Measurements from ENCODE around the gene DOK7.

DOK7 gene

DNA sequence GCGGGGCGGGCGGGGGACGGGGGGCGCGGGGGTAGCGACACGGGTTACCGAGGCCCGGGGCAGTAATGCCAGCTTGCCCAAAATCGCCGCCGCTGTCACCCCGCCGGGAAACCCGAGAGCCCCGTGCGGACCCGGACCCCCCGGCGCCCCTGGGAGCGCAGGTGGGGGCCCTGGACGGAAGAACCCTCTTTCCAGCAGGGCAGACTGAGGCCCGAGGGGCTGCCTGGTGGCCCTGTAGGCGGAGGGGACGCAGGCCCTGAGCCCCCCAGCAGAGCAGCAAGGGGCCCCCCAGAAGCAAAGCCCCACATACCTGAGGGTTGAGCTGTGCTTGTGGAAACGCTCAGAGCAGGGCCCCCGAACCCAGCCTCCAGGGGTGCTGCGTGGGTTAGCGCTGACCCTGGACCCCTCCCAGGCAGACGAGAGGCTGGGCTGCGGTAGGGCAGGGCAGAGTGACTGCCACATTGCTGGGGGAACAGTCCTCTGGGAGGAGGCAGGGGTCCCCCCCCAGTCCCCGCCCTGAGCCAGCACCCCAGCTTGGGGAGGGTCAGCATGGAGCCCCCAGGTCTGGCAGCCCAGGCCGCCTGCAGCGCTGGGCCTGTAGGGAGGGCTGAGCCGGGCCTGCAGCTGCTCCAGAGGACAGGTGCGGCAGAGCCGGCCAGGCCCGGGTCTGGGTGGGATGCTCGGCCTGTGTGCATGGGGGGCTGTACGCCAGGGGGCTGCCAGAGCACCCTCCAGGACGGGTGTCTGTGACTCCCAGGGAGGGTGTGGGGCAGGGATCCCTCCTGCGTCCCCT is 646 bp downstream of the DOK7 start:
- DNase-seq (ENCODE audit: low read depth) = no peak

DNA sequence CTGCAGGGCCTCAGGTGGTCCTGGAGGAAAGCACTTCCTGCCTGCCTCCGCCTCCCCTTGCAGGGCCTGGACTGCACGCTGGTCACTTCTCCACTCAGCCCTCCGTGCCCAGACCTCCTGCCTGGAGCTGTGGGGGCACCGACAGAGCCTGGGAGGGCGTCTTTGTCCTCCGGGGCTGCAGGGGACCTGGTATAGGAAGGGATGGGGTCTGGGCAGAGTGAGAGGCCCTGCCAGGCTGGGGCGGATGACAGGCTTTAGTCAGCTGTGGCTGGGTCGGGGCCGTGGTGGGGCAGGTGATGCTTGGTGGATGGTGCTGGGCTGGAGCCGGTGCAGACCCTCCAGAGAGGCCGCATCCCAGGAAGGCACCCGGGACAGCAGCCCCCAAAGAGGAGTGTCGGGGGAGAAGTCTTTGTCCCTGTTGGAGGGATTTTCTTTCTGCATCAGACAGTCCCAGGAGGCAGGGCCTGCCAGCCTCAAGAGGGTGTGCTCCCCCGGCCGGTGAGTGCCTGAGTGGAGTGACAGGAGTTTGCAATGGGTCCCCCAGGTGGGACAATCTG is 1.3 kb downstream of the DOK7 start:
- no peak for DNase-seq (ENCODE audit: low read depth)

DNA sequence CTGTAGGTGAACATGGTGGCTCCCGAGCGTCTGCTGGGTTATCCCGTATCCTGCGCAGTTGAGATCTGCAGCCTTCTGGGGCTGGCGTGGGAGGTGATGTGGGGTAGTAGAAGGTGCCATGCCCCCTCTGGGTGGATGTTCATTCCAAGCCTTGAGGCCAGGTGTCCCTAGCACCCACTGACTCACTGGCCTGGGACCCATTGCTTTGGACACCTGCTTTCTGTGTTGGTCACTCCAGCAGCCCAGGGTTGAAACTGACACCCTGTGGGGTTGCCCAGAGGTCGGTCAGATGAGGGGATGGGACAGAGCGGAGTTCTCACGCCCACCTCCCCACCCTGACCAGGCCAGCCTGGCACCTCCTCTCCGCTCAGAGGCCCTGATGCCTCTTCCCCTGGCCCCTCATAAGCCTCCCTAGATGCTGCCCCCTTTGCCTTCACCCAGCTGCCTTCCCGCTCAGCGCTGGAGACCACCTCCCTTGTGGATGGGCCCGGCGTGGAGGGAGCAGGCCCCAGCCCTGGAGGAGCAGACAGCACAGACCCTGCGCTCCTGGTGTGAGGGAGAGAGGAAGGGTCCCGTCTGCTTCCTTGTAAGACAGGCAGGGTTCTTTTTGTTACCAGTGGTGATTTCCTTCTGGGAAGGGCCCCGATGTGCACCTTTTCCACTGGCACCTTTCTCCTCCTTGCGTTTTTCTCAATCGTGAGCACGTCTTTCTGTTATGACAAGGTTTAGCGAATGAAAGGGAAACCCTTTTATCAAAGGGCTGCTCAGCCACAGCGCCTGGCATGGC is 2.0 kb downstream of the DOK7 start:
- DNase-seq (ENCODE audit: low read depth) = no peak

- DNase-seq (ENCODE audit: low read depth) = no peak
Measured at GRCh38 chr4:3465698-3466671, 2.9 kb downstream of the DOK7 start.

DNA sequence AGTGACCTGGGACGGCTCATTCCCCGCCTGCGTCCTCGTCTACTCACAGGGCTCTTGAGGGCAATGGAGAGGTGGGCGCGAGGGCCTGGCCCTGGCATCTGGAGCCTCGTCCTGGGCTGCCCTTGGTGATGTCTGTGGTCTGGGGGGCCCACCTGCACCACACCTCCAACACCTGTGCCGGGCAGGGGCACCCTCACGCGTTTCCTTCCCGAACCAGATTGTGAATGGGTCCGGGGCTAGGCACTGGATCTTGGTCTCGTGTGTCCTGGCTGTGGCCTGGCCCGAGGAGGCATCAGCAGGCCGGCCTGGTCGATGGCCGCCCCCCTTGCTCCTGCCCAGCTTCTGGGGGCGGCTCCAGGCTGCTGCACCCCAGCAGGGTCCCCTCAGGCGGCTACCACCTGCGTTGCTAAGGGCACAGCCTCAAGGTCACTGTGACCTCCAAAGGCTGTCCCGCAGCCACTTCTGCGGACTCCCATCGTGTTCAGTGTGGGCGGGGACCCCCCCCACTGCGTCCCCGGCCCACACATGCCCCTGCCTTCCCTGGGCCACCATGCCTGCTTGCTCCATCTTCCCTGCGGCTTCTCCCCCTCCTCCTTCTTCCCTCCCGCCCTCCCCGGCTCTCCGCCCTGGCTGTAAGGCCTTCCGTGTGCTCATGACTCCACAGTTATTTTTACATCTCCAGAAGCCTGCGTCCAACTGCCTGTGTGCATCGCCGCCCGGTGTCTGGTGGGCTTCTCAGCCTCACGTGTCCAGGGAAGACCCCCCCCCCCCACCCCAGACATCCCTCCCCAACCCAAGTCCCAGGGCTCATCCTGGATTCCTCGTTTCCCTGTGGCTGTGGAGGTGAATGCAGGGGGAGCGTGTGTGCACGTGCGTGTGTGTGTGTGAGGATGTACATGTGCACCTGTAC is 3.8 kb downstream of the DOK7 start:
- DNase-seq (ENCODE audit: low read depth) = no peak

DNA sequence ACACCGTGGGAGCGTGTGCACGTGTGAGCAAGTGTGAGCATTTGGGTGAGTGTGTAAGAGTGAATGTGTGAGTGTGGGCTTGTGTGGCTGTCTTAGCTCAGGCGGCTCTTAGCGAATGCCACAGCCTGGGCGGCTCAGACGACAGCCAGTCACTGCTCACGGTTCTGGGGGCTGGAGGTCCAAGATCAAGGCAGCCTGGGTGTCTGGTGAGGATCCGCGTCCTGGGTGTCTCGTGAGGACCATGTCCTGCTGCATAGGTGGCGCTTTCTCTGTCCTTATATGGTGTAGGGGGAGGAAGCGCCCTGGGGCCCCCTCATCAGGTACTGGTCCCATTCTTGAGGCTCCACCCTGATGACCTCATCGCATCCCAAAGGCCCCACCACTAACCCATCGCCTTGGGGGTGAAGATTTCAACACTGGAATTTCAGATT is 4.5 kb downstream of the DOK7 start:
- no peak for DNase-seq (ENCODE audit: low read depth)

GRCh38 chr4:3468154-3468553 is 5.0 kb downstream of the DOK7 start:
- no peak for DNase-seq (ENCODE audit: low read depth)

DNA sequence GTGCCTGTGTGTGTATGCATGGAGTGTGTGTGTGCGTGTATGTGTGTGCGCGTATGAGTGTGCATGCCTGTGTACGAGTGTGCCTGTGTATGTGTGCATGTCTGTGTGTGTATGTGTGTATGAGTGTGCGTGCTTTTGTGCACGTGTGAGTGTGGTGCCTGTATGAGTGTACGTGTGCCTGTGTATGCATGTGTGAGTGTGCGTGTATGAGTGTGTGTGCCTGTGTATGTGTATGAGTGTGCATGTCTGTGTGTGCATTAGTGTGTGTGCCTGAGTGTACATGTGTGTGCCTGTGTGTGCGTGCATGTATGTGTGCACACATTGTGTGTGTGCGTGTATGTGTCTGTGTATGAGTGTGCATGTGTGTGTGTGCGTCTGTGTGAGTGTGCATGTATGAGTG is 5.7 kb downstream of the DOK7 start:
- DNase-seq (ENCODE audit: low read depth) = no peak

- DNase-seq (ENCODE audit: low read depth) = no peak
Measured at GRCh38 chr4:3469386-3470243, 6.5 kb downstream of the DOK7 start.

GRCh38 chr4:3470244-3471097 is 7.4 kb downstream of the DOK7 start:
- no peak for DNase-seq (ENCODE audit: low read depth)

DNA sequence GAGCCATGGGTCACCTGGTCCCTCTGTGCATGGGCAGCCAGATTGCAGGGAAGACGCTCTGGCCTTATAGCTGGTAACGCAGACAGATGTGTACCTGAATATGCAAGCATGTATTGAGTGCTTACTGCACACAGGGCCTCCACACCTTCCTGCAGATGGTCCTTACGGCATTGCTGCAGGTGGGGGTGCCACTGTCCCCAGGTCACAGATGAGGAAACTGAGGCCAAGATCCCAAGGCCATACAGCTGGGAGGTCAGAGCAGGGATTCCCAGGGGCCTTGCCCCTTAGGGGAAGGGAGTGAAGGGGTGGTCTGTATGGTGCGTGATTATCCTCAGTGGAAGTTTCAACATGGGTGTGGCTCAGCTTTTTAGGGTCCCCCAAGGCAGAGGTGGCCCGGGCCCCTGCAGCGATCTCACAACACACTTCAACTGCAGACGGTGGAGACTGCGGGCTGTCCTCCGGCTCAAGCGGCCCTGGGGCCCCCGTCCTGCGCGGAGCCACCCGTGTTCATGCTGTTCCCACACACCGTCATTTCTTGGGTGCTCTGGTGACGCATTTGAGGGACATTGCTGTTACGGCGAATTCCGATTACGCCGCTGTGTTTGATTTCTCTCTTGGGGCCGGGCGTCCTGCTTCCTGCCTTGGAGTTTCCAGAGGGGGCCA is 8.1 kb downstream of the DOK7 start:
- DNase-seq (ENCODE audit: low read depth) = no peak

DNA sequence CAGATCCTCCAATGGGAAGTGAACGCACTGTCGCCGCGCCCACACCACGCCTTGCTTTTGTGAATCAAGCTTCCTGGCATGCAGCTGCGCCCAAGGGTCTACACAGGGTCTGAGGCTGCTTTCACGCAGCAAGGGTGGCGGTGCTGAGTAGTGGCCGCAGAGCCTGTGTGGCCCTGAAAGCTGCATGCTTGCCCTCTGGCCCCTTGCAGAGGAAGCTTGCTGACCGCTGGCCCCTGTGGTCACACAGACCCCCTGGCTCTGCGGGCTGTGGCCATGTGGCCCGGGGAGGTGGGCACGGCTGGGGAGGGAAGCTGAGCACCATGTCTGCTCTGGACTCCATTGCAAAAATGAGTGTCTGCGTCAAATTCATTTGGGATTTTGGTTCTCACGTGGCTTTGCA is 8.8 kb downstream of the DOK7 start:
- no peak for DNase-seq (ENCODE audit: low read depth)

DNA sequence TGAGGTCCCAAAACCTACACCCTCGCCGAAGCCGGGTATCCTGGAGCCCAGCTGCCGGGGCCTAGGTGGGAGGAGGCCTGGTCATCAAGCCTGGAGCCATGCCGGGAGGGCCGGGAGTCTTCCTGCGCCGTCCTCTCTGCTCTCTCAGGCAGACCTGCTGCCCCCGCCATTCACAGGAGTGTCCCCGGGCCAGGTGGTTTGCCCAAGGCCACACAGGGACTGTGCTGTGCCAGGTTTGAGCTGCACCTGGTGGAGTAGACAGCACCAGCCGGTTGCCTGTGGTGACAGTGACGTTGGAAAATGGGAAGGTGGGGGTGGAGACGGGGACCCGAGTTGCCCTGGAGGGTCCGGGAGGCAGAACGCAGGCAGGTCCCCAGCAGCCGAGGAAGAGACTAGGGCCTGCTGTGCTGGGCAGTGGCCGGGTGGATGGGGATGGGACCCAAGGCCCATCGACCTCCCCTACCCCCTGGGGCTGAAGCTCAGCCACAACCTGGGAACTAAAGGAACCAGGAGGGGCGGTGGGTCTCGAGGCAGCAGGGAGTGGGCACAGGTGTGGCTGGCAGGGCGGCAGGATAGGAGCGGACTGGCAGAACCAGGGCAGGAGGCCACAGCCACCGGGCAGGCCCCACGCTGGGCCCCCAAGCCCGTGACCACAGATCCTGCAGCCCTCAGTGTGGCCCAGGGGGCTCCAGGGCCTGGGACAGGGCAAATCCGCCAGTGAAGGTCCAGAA is 9.5 kb downstream of the DOK7 start:
- DNase-seq (ENCODE audit: low read depth) = no peak

GRCh38 chr4:3473181-3473950 is 10.3 kb downstream of the DOK7 start:
- DNase-seq (ENCODE audit: low read depth) = no peak

- DNase-seq (ENCODE audit: low read depth) = no peak
Measured at GRCh38 chr4:3473996-3474765, 11.1 kb downstream of the DOK7 start.

- DNase-seq (ENCODE audit: low read depth) = no peak
Measured at GRCh38 chr4:3475041-3475712, 12.1 kb downstream of the DOK7 start.

Measured in GM04503 (cell line).